ENCODE data around the gene CCDC190. TPM values are rescaled to one million over a fixed set of nuclear protein-coding genes. Genes with fewer than 3 reads are reported as not detected.

Gene CCDC190
- total and polyA plus RNA-seq, 2 of the 8 experiments (the other 6 are each of a cell fraction or from before 2014, with no cell fraction given): not detected

GRCh38 chr1:162847839-162848453, 13.0 kb downstream of the CCDC190 start:
- H2BK5ac ChIP-seq (ENCODE audit: low read depth, low read length): no peak overlapping the region
- H3K4me1 ChIP-seq (replicated peaks in 1 of 4; ENCODE audit: control insufficient read depth in 3 of 4, insufficient read depth in 4 of 4, low read length in 3 of 4): no peaks in the 10 kb centered on the region
- no peaks in the 10 kb centered on the region for H4K20me1 ChIP-seq (replicated peaks in 1 of 2; ENCODE audit: control insufficient read depth in 1 of 2, insufficient read depth in 2 of 2, low read length in 2 of 2)

More at GRCh38 chr1:162847839-162848453, 13.0 kb downstream of the CCDC190 start:
- H4K5ac ChIP-seq (ENCODE audit: insufficient read length, low read depth, low read length): no peak overlapping the region
- H3K79me1 ChIP-seq (ENCODE audit: low read depth, low read length): no peaks in the 10 kb centered on the region
- no peak overlapping the region for H3K56ac ChIP-seq (replicated peaks; ENCODE audit: insufficient read length, low read depth, low read length)
- H4K91ac ChIP-seq (replicated peaks; ENCODE audit: insufficient read length, low read length): no peak overlapping the region
- no peak overlapping the region for H2BK20ac ChIP-seq (ENCODE audit: low read length)
- WGBS, 2 experiments (ENCODE audit: extremely low coverage in 1 of 2, insufficient coverage in 1 of 2, insufficient read length in 1 of 2, insufficient replicate concordance in 2 of 2, low coverage in 1 of 2, low lambda C conversion rate in 2 of 2, missing lambda C conversion rate in 1 of 2): 13% methylated on average over 3 of the region's 3 CpGs; no CpG with 5 or more reads in 1 of the 2 experiments
- H3K9me3 ChIP-seq (ENCODE audit: insufficient read depth in 2 of 2, low read depth in 1 of 2, low read length in 1 of 2): no peaks in the 10 kb centered on the region
- no peak overlapping the region for H2AFZ ChIP-seq (ENCODE audit: low read length)
- POLR2A ChIA-PET (ENCODE audit: partially characterized antibody): no interaction called here
- H3K4ac ChIP-seq (replicated peaks; ENCODE audit: insufficient read length, low read depth, low read length): no peak overlapping the region
- H3K27ac ChIP-seq (ENCODE audit: low read depth, low read length): no peak overlapping the region
- H3K9ac ChIP-seq (replicated peaks in 1 of 4; ENCODE audit: extremely low read depth in 1 of 4, low read depth in 3 of 4, low read length in 3 of 4): no peak overlapping the region
- no peaks in the 10 kb centered on the region for H3K79me2 ChIP-seq (ENCODE audit: control insufficient read depth in 1 of 2, insufficient read depth in 2 of 2, low read length in 2 of 2)
- FAIRE-seq: peak; percentile 93
- H3K4me2 ChIP-seq (ENCODE audit: insufficient read depth in 1 of 2, low read depth in 2 of 2, low read length in 2 of 2): no peak overlapping the region
- H3K36me3 ChIP-seq (ENCODE audit: control insufficient read depth in 2 of 4, insufficient read depth in 4 of 4, low read length in 3 of 4): no peaks in the 10 kb centered on the region
- H2BK15ac ChIP-seq (ENCODE audit: low read length): no peak overlapping the region
- no peak overlapping the region for H2BK12ac ChIP-seq (ENCODE audit: low read depth, low read length)
- DNase-seq (ENCODE audit: low read depth in 1 of 2, low spot score in 2 of 2): peak in 1 of 2 experiments; percentile 91
- H2AK5ac ChIP-seq (ENCODE audit: low read depth, low read length): no peak overlapping the region
- no peaks in the 10 kb centered on the region; the same call in 1 of the 2 replicates for H3K23me2 ChIP-seq (ENCODE audit: low read depth, low read length)
- H3K23ac ChIP-seq (ENCODE audit: insufficient read length): no peak overlapping the region
- H2BK120ac ChIP-seq (replicated peaks; ENCODE audit: low read depth, low read length): no peak overlapping the region
- H4K8ac ChIP-seq (ENCODE audit: extremely low read depth, insufficient read depth, low read length): no peak overlapping the region
- CTCF ChIA-PET (ENCODE audit: partially characterized antibody): interaction anchor here (0.6 to 3.2 kb wide), 35 partner anchors 10 to 1559 kb away, joined by 3 to 26 read pairs (median 4); partner anchors contain the start of genes CCDC190 and RGS4
- no peak overlapping the region for H3K18ac ChIP-seq (ENCODE audit: extremely low read depth, low read length)
- TF ChIP-seq CTCF (IDR thresholded peaks at IDR 0.05; ENCODE audit: control extremely low read depth in 1 of 3, insufficient read depth in 1 of 3, low read depth in 1 of 3, low read length in 3 of 3) (peak; percentile 62 to 80 (median 72)), RAD21 (IDR thresholded peaks at IDR 0.05 in 1 of 2, conservative IDR thresholded peaks at IDR 0.05 in 1 of 2; ENCODE audit: low read depth in 2 of 2, low read length in 2 of 2) (peak; percentile 82 to 86), SP4 (IDR thresholded peaks at IDR 0.05; ENCODE audit: low read length) (no peak)
- H3K4me3 ChIP-seq (ENCODE audit: extremely low read depth in 1 of 4, insufficient read depth in 2 of 4, low read depth in 3 of 4, low read length in 4 of 4): no peak overlapping the region
- no peak overlapping the region for H3K14ac ChIP-seq (ENCODE audit: insufficient read length)
- H3K27me3 ChIP-seq (replicated peaks in 1 of 4; ENCODE audit: control insufficient read depth in 3 of 4, extremely low read depth in 1 of 4, insufficient read depth in 3 of 4, low read length in 3 of 4): no peaks in the 10 kb centered on the region
